Stimulated activated CD4-positive, alpha-beta T cell treated with anti-CD3 and anti-CD28 coated beads, Interleukin-2, amount 100 ng/mL, for 4 hours (primary cell): Measurements from ENCODE around the gene GPR68.
"Not testable (repeated sequence)": the region's sequence is repeated elsewhere in the genome, so short reads cannot be mapped to it uniquely, and the experiment has no call there.

Experiments
- DNase-seq: peaks from one replicate; pipeline ENCODE4 v3.0.0-alpha.2; 2020; ENCODE audit warnings: low read depth

The GPR68 gene

GRCh38 chr14:91187271-91187670 is 57.2 kb downstream of the GPR68 start:
- DNase-seq, result no peak

DNA sequence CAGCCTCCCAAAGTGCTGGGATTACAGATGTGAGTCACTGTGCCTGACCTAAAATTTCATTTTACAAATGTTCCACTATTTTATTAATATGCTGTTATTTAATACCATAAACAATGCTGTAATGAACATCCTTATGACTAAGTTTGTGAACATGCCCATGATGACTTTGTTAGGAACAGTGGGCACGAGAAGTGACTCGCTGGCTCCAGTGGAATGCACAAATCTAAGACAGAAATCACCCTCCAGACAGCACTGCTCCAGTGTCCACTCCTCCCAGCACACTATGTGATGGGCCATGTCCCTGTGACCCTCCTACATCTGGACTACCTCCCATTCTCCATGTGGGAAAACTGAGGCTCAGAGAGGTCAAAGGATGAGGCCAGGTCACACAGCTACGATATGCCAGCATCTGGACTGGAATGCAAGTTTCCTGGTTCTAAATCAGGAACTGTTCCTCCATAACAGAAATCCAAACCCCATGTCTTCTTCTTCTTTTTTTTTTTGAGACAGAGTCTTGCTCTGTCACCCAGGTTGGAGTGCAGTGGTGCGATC is 57.9 kb downstream of the GPR68 start:
- no peak for DNase-seq

DNA sequence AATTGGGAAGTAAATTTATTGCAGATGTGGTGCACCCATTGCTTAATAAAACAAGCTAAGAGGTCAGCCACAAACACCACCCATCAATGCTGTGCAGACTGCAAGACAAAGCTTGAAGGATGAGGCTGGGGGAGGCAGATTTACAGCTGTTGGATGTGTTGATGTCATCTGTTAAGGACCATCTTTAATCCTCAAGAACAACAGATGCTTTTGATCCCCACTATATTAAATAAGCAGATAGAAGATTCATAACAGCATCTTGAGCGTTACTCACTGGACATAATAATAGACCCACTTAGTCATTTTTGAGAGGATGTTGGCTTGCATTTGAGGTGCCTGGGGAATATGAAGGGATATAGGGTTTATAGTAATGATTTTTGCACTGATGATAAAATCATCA is 58.8 kb downstream of the GPR68 start:
- no peak for DNase-seq

DNA sequence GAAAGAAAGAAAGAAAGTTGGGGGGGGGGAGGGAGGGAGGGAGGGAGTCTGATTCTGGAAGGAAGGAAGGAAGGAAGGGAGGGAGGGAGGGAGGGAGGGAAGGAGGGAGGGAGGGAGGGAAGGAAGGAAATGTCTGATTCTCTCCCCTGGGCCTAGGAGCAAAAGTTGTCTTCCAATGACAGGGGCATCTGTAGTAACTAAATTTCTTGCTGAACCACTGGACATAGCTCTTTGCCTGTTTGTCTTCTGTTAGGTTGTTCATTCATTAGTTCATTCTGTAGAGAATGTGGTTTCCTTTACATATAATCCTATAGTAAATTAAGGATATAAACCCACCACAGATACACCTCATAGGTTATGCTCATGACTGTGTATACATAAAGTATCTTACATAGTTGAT is 59.9 kb downstream of the GPR68 start:
- no peak for DNase-seq

- not testable (repeated sequence) for DNase-seq
Observed at GRCh38 chr14:91182753-91183152, 61.8 kb downstream of the GPR68 start.
